Measurements from ENCODE around the gene MATCAP1.

The MATCAP1 gene

DNA sequence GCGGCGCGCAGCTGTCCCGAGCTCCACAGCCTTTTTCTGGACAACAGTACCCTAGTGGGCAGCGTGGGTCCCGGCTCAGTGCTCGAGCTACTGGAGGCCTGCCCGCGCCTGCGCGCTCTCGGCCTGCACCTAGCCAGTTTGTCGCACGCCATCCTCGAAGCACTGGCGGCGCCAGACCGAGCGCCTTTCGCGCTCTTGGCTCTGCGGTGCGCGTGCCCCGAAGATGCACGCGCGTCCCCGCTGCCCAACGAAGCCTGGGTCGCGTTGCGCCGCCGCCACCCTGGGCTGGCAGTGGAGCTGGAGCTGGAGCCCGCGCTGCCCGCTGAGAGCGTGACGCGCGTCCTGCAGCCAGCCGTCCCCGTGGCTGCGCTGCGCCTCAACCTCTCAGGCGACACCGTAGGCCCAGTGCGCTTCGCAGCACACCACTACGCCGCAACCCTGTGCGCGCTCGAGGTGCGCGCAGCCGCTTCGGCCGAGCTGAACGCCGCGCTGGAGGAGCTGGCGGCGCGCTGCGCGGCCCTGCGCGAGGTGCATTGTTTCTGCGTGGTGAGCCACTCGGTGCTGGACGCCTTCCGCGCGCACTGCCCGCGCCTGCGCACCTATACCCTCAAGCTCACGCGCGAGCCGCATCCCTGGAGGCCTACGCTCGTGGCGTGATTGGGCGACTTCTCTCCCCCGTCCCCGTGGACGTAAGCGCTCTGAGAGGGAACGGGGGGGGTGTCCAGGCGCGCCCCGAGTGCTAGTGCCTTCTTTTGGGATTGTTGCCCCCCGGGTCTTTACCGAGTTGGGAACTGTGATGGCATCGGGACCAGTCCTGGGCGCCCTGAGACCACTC, 20.4 kb downstream of the MATCAP1 start:
- TF ChIP-seq CTCF (IDR thresholded peaks at IDR 0.05; ENCODE audit: insufficient read depth, low read length, poor library complexity, severe bottlenecking), result no peak
- H3K27me3 ChIP-seq (replicated peaks; ENCODE audit: control insufficient read depth, insufficient read depth, low read length), result no peaks in the 10 kb centered on the region; the same call in 1 of the 2 replicates
- DNase-seq (ENCODE audit: extremely low read depth, insufficient read length), result peak; percentile 78

GRCh38 chr16:67162506-67163163, 21.1 kb downstream of the MATCAP1 start:
- H3K4me3 ChIP-seq (replicated peaks; ENCODE audit: low read depth, low read length), result peak overlapping the region; percentile 22
- no peaks in the 10 kb centered on the region; the same call in 1 of the 2 replicates for H3K27me3 ChIP-seq (replicated peaks; ENCODE audit: control insufficient read depth, insufficient read depth, low read length)

More for the DNA sequence above, 20.4 kb downstream of the MATCAP1 start:
- H3K36me3 ChIP-seq (ENCODE audit: control insufficient read depth, insufficient read depth, low read length), result no peaks in the 10 kb centered on the region; the same call in 1 of the 2 replicates
- H3K4me3 ChIP-seq (replicated peaks; ENCODE audit: low read depth, low read length), result peak overlapping the region; percentile 22

DNA sequence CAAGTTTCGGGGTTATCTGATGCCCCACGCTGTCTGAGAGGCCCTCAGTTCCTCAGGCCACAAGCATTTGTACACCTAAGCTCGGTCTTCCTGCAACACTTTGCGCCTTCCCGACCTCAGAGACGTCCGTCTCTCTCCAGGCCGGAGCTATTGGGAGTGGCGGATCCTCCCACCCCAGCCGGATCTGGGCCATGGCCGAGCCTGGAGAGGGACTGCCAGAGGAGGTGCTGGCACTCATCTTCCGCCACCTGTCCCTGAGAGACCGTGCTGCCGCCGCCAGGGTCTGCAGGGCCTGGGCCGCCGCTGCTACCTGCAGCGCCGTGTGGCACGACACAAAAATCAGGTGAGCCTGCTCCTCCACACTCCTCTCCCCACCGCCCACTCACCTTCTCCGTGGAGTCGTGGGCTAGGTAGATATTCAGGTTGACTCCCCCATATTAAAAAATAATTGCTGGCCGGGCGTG, 22.1 kb downstream of the MATCAP1 start:
- Histone ChIP-seq H3K27me3 (replicated peaks; ENCODE audit: control insufficient read depth, insufficient read depth, low read length) (no peaks in the 10 kb centered on the region; the same call in 1 of the 2 replicates), H3K4me3 (replicated peaks; ENCODE audit: low read depth, low read length) (no peak overlapping the region), H3K36me3 (ENCODE audit: control insufficient read depth, insufficient read depth, low read length) (peaks cover 2% of the 10 kb centered on the region)
- no peak for DNase-seq (ENCODE audit: extremely low read depth, insufficient read length)
- no peak for TF ChIP-seq CTCF (IDR thresholded peaks at IDR 0.05; ENCODE audit: insufficient read depth, low read length, poor library complexity, severe bottlenecking)

More at GRCh38 chr16:67162506-67163163, 21.1 kb downstream of the MATCAP1 start:
- DNase-seq (ENCODE audit: extremely low read depth, insufficient read length), result no peak
- TF ChIP-seq CTCF (IDR thresholded peaks at IDR 0.05; ENCODE audit: insufficient read depth, low read length, poor library complexity, severe bottlenecking), result no peak
- no peaks in the 10 kb centered on the region; the same call in 1 of the 2 replicates for H3K36me3 ChIP-seq (ENCODE audit: control insufficient read depth, insufficient read depth, low read length)

DNA sequence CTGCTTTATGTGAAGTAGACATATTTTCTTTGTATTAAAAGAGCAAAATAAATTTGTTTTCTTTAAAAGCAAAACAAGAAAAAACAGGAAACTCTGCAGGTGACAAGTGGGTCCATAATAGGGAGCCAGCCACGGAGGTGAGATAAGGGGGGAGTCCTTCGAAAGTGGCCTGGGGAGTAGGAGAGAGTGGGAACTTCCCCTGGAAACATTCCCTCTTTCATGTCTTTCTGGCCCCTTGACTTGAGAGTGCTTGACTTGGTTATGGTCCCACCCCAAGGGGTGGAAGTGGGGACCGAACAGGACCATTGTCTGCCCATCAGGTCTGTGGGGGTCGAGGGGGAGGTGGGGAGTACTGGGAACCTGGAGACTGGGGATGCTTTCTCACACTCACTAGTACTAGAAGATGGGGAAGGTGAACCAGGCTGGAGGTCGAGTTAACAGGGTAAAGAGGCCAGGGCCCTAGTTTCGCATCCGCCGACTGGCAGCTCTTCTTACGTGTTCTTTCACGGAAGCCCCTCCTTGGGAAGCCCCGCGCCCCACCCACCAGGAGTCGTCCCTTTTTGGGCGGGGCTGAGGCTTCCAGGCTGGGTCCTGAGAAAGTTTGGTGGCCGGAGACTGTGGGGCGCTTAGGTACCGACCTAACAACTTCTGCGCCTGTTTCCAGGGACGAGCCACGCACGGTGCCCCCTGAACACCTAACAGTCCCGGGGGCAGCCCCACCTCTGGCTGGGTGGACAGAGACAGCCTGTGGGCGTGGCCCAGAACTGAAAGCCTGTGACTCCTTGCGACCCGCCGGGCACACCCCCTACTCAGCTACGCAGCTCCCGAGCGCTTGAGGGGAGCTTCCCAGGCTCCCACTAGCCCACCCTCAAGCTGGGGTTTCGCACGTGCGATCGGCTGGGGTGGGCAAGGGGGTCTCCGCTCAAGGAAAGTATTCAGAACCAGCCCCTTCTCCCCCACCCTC, 24.8 kb downstream of the MATCAP1 start:
- peaks cover 2% of the 10 kb centered on the region for H3K36me3 ChIP-seq (ENCODE audit: control insufficient read depth, insufficient read depth, low read length)
- DNase-seq (ENCODE audit: extremely low read depth, insufficient read length), result peak; percentile 88
- no peaks in the 10 kb centered on the region; the same call in 1 of the 2 replicates for H3K27me3 ChIP-seq (replicated peaks; ENCODE audit: control insufficient read depth, insufficient read depth, low read length)
- peak overlapping the region; percentile 98 for H3K4me3 ChIP-seq (replicated peaks; ENCODE audit: low read depth, low read length)
- no peak for TF ChIP-seq CTCF (IDR thresholded peaks at IDR 0.05; ENCODE audit: insufficient read depth, low read length, poor library complexity, severe bottlenecking)

Measured in GM06990 (cell line).